ENCODE results near the gene STAM2.

GRCh38 chr2:152114366-152114765 lies 61.2 kb downstream of the STAM2 start:
- TF ChIP-seq, protein P1, sequence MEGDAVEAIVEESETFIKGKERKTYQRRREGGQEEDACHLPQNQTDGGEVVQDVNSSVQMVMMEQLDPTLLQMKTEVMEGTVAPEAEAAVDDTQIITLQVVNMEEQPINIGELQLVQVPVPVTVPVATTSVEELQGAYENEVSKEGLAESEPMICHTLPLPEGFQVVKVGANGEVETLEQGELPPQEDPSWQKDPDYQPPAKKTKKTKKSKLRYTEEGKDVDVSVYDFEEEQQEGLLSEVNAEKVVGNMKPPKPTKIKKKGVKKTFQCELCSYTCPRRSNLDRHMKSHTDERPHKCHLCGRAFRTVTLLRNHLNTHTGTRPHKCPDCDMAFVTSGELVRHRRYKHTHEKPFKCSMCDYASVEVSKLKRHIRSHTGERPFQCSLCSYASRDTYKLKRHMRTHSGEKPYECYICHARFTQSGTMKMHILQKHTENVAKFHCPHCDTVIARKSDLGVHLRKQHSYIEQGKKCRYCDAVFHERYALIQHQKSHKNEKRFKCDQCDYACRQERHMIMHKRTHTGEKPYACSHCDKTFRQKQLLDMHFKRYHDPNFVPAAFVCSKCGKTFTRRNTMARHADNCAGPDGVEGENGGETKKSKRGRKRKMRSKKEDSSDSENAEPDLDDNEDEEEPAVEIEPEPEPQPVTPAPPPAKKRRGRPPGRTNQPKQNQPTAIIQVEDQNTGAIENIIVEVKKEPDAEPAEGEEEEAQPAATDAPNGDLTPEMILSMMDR (IDR thresholded peaks at IDR 0.05): no peak
- TF ChIP-seq POLR2A (IDR thresholded peaks at IDR 0.05; ENCODE audit: low read depth) (no peak), EP300 (IDR thresholded peaks at IDR 0.05) (no peak)
